Liver (tissue), 3 donors: ENCODE data around the gene INPP5K.

Experiments used
- CTCF ChIP-seq: fragments of 150-350 bp; IDR thresholded peaks from 2 replicates; pipeline ENCODE4 v1.5.1; 2017; ENCODE audit warnings: improper control_type of control experiment, low read depth, low read length; ENCODE audit not compliant: missing input control
- RAD21 ChIP-seq, 2 donors: IDR thresholded peaks; 2 replicates each; pipeline ENCODE4 v1.6.1; 2016; ENCODE audit warnings: antibody characterized with exemption in 2 of 2, mild to moderate bottlenecking in 2 of 2
- donor health status: healthy.
- donor health status: healthy.

DNA sequence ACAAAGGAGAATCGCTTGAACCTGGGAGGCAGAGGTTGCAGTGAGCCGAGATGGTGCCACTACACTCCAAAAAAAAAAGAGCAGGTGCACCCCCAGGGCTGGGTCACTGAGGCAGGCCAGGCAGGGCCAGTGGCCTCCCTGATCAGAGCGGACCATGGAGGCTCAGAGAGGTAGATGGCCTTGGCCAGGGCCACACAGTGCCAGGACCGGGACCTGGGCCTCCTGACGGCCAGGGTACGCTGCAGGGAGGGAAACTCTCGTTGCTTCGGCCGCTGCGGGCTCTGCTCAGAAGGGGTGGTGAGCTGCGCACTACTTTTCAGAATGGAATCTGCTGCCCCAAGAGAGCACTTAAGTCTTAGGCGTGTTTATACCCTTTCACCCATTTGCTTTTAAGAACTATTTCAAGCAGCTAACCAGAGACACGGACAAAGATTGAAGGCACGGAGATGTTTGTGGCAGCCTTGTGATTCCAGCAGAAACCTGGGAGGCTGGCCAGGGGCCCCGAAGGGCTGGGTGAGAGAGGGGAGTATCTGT, 41.0 kb downstream of the INPP5K start:
- TF ChIP-seq CTCF (no peak), RAD21 (IDR thresholded peaks at IDR 0.05) (no peak)
